WTC11 (cell line): Measurements from ENCODE around the gene CSRNP3. TPM values are rescaled to one million over a fixed set of nuclear protein-coding genes. Genes with fewer than 3 reads are reported as not detected.

Source experiments
- ATAC-seq: fragments of 200-7000 bp; cut with Tn5 transposase; 2 replicates; pipeline ENCODE4 v1.10.0; 2021; ENCODE audit warnings: mild to moderate bottlenecking, moderate library complexity
- CTCF ChIA-PET: fragments of 300-600 bp; sonication (Branson Sonifier 250); formaldehyde crosslinking; loops from one replicate; lab custom pipeline; 2021; ENCODE audit warnings: antibody characterized with exemption; lab: Charles Lee
- POLR2A ChIA-PET: fragments of 350-600 bp; sonication (Branson Sonifier 250); formaldehyde crosslinking; loops from one replicate; lab custom pipeline; 2021; ENCODE audit warnings: antibody characterized with exemption; lab: Charles Lee
- DNase-seq: peaks from one replicate; pipeline ENCODE4 v3.0.0; 2021; ENCODE audit warnings: low spot score
- H3K27ac Mint-ChIP-seq: 2 replicates; pipeline ENCODE4 v1.8.0; 2021; ENCODE audit warnings: mixed read lengths
- H3K27me3 Mint-ChIP-seq: 2 replicates; pipeline ENCODE4 v1.8.0; 2021; ENCODE audit warnings: low read depth, mild to moderate bottlenecking, moderate library complexity, mixed read lengths
- H3K36me3 Mint-ChIP-seq: 2 replicates; pipeline ENCODE4 v1.8.0; 2021; ENCODE audit warnings: mixed read lengths
- H3K4me1 Mint-ChIP-seq: 2 replicates; pipeline ENCODE4 v1.8.0; 2022; ENCODE audit warnings: mixed read lengths
- H3K4me3 Mint-ChIP-seq: 2 replicates; pipeline ENCODE4 v1.8.0; 2021; ENCODE audit warnings: mild to moderate bottlenecking, moderate library complexity, mixed read lengths
- H3K9me3 Mint-ChIP-seq: 2 replicates; pipeline ENCODE4 v1.8.0; 2021; ENCODE audit warnings: mixed read lengths
- ETV6 ChIP-seq: sonication (generic); formaldehyde crosslinking; IDR thresholded peaks from 2 replicates; pipeline ENCODE4 v1.8.1; 2022; ENCODE audit warnings: mild to moderate bottlenecking, missing genetic modification reagents
- MXD4 ChIP-seq: fragments of 250-450 bp; sonication (Bioruptor Pico); IDR thresholded peaks from 2 replicates; pipeline ENCODE4 v1.8.0; 2021; ENCODE audit warnings: mild to moderate bottlenecking, moderate library complexity, borderline replicate concordance
- MYBL2 ChIP-seq: sonication (generic); formaldehyde crosslinking; IDR thresholded peaks from 2 replicates; pipeline ENCODE4 v1.8.1; 2023; ENCODE audit warnings: mild to moderate bottlenecking, moderate library complexity, missing genetic modification reagents
- NFATC4 ChIP-seq: fragments of 250-450 bp; sonication (Bioruptor Pico); IDR thresholded peaks from 2 replicates; pipeline ENCODE4 v1.9.0; 2021; ENCODE audit warnings: mild to moderate bottlenecking
- PREB ChIP-seq: sonication (generic); formaldehyde crosslinking; IDR thresholded peaks from 2 replicates; pipeline ENCODE4 v1.8.1; 2022; ENCODE audit warnings: mild to moderate bottlenecking, missing genetic modification reagents, moderate library complexity, borderline replicate concordance
- RORB ChIP-seq: fragments of 250-450 bp; sonication (Bioruptor Pico); IDR thresholded peaks from 2 replicates; pipeline ENCODE4 v1.9.0; 2021; ENCODE audit warnings: mild to moderate bottlenecking
- SP1 ChIP-seq: sonication (generic); formaldehyde crosslinking; conservative IDR thresholded peaks from 2 replicates; pipeline ENCODE4 v1.8.1; 2022; ENCODE audit warnings: missing genetic modification reagents
- USF1 ChIP-seq: sonication (generic); formaldehyde crosslinking; IDR thresholded peaks from 2 replicates; pipeline ENCODE4 v1.8.0; 2022; ENCODE audit warnings: mild to moderate bottlenecking, missing genetic modification reagents
- ZBTB43 ChIP-seq: sonication (generic); formaldehyde crosslinking; IDR thresholded peaks from 2 replicates; pipeline ENCODE4 v1.8.1; 2023; ENCODE audit warnings: mild to moderate bottlenecking, missing genetic modification reagents
- ZNF416 ChIP-seq: fragments of 250-450 bp; sonication (Bioruptor Pico); IDR thresholded peaks from 2 replicates; pipeline ENCODE4 v1.9.0; 2021; ENCODE audit warnings: mild to moderate bottlenecking, inconsistent platforms
- ZNF425 ChIP-seq: fragments of 250-450 bp; sonication (Bioruptor Pico); conservative IDR thresholded peaks from 2 replicates; pipeline ENCODE4 v1.9.0; 2021; ENCODE audit warnings: mild to moderate bottlenecking
- ZNF512 ChIP-seq: sonication (generic); formaldehyde crosslinking; IDR thresholded peaks from 2 replicates; pipeline ENCODE4 v1.8.1; 2022; ENCODE audit warnings: missing genetic modification reagents, borderline replicate concordance
- total RNA-seq: library from RNA; stranded (reverse); gene quantifications from 3 replicates; pipeline ENCODE4 v1.2.3, GENCODE V29; 2021
- TF ChIP-seq, protein P1 (sequence below): fragments of 250-450 bp; sonication (Bioruptor Pico); IDR thresholded peaks from 2 replicates; pipeline ENCODE4 v1.9.0; 2021; ENCODE audit warnings: mild to moderate bottlenecking
- TF ChIP-seq, protein P2 (sequence below): fragments of 250-450 bp; sonication (Bioruptor Pico); IDR thresholded peaks from 2 replicates; pipeline ENCODE4 v1.9.0; 2021; ENCODE audit warnings: moderate library complexity, mild to moderate bottlenecking, inconsistent platforms, borderline replicate concordance

CSRNP3 gene
- total RNA-seq, 1 experiment from 2014 or later: 7.3 TPM

GRCh38 chr2:165467921-165468320 lies 1.6 kb upstream of the CSRNP3 start (continued):
- no peak for TF ChIP-seq ZBTB43 (CRISPR knock-in tag)
- no peak for TF ChIP-seq ZNF416 (CRISPR knock-in tag)
- no peak for TF ChIP-seq ZNF425
- no peak for TF ChIP-seq MYBL2 (CRISPR knock-in tag)
- TF ChIP-seq NFATC4 (CRISPR knock-in tag): no peak
- TF ChIP-seq ZNF512: no peak
- TF ChIP-seq RORB: no peak
- TF ChIP-seq ETV6 (CRISPR knock-in tag): no peak
- no peak for TF ChIP-seq SP1 (CRISPR knock-in tag)
- TF ChIP-seq PREB: no peak

DNA sequence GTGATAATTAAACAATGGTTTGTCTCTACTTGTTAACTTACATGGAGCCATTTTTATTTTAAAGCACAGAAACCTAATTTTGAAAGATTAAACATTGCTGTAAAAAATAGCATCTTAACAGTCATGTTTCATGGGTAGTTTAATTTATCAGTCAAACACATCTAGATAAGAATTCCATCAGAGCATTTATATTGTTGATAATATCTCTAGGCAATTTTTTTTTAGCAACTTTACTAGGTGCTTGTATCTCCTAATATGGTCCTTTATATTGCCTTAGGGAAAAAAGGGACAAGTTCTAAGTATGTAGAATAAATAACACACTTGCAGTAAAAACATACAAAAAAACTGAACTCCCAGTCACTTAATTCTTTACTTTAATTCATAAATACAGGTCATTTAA lies 863 bp downstream of the CSRNP3 start:
- H3K4me1 Mint-ChIP-seq: peaks cover 55% of the 10 kb centered on the region
- H3K9me3 Mint-ChIP-seq: no peaks in the 10 kb centered on the region
- no peaks in the 10 kb centered on the region for H3K27me3 Mint-ChIP-seq
- ATAC-seq: no peak
- no peak for DNase-seq
- POLR2A ChIA-PET: interaction anchor here (1.1 kb wide), 1 partner anchor 341 kb away, joined by 3 read pairs; no protein-coding TSS in a partner anchor
- peak overlapping the region; percentile 86 for H3K4me3 Mint-ChIP-seq
- CTCF ChIA-PET: interaction anchor here (1.0 to 1.9 kb wide), 3 partner anchors 64 to 231 kb away, joined by 3 to 4 read pairs (median 4); partner anchors contain the start of gene SCN2A
- H3K36me3 Mint-ChIP-seq: no peaks in the 10 kb centered on the region
- TF ChIP-seq, protein P1, sequence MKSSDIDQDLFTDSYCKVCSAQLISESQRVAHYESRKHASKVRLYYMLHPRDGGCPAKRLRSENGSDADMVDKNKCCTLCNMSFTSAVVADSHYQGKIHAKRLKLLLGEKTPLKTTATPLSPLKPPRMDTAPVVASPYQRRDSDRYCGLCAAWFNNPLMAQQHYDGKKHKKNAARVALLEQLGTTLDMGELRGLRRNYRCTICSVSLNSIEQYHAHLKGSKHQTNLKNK (CRISPR knock-in tag): no peak
- no peak for TF ChIP-seq USF1 (CRISPR knock-in tag)
- peak overlapping the region; percentile 5; the same call in 1 of the 2 replicates for H3K27ac Mint-ChIP-seq

GRCh38 chr2:165471349-165471950 lies 2.0 kb downstream of the CSRNP3 start:
- H3K27me3 Mint-ChIP-seq: no peaks in the 10 kb centered on the region
- TF ChIP-seq, protein P2, sequence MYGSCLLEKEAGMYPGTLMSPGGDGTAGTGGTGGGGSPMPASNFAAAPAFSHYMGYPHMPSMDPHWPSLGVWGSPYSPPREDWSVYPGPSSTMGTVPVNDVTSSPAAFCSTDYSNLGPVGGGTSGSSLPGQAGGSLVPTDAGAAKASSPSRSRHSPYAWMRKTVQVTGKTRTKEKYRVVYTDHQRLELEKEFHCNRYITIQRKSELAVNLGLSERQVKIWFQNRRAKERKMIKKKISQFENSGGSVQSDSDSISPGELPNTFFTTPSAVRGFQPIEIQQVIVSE (CRISPR knock-in tag): 0 out of 2 replicates have a peak, but pooled peaks have one; percentile 68
- TF ChIP-seq MXD4 (CRISPR knock-in tag): no peak
- no peaks in the 10 kb centered on the region for H3K36me3 Mint-ChIP-seq
- ChIA-PET CTCF (no interaction called here), POLR2A (no interaction called here)
- peak overlapping the region; percentile 18 for H3K4me3 Mint-ChIP-seq
- H3K27ac Mint-ChIP-seq: peak overlapping the region; percentile 73
- no peaks in the 10 kb centered on the region for H3K9me3 Mint-ChIP-seq
- H3K4me1 Mint-ChIP-seq: peaks cover 62% of the 10 kb centered on the region
- DNase-seq: no peak
- no peak for ATAC-seq
